ENCODE results near the gene GPR171. TPM values are rescaled to one million over a fixed set of nuclear protein-coding genes. Genes with fewer than 3 reads are reported as not detected.

GPR171 gene
- total RNA-seq, 4 donors from 2014 or later: 2.8 to 10.6 (median 4.7) TPM

DNA sequence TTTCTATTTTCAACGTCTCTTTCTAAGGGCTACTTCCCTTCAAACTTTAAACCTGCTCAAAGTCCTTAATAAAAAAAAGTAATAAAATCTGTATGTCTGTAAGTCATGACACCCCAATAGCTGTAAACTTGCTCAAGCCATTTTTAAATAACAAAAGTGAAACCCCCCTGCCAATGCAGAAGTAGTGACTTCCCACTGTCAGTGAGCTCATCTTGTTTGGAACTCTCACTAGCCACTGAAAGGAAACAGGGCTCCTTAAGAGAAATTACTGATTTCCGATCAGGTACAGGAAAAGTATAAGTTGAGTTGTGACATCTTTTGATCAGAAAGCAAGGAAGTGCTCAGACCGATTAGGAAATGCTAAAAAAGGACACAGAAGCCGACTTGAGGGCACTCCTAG lies 27.6 kb upstream of the GPR171 start:
- TF ChIP-seq, protein P1, sequence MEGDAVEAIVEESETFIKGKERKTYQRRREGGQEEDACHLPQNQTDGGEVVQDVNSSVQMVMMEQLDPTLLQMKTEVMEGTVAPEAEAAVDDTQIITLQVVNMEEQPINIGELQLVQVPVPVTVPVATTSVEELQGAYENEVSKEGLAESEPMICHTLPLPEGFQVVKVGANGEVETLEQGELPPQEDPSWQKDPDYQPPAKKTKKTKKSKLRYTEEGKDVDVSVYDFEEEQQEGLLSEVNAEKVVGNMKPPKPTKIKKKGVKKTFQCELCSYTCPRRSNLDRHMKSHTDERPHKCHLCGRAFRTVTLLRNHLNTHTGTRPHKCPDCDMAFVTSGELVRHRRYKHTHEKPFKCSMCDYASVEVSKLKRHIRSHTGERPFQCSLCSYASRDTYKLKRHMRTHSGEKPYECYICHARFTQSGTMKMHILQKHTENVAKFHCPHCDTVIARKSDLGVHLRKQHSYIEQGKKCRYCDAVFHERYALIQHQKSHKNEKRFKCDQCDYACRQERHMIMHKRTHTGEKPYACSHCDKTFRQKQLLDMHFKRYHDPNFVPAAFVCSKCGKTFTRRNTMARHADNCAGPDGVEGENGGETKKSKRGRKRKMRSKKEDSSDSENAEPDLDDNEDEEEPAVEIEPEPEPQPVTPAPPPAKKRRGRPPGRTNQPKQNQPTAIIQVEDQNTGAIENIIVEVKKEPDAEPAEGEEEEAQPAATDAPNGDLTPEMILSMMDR (IDR thresholded peaks at IDR 0.05): no peak
- no peak for DNase-seq (ENCODE audit: low spot score)
- ATAC-seq (ENCODE audit: low FRiP score): no peak

GRCh38 chr3:151228666-151229040 lies 25.6 kb upstream of the GPR171 start:
- no peak for DNase-seq (ENCODE audit: low spot score)
- no peak for ATAC-seq (ENCODE audit: low FRiP score)
- TF ChIP-seq, protein P1 (IDR thresholded peaks at IDR 0.05): no peak

DNA sequence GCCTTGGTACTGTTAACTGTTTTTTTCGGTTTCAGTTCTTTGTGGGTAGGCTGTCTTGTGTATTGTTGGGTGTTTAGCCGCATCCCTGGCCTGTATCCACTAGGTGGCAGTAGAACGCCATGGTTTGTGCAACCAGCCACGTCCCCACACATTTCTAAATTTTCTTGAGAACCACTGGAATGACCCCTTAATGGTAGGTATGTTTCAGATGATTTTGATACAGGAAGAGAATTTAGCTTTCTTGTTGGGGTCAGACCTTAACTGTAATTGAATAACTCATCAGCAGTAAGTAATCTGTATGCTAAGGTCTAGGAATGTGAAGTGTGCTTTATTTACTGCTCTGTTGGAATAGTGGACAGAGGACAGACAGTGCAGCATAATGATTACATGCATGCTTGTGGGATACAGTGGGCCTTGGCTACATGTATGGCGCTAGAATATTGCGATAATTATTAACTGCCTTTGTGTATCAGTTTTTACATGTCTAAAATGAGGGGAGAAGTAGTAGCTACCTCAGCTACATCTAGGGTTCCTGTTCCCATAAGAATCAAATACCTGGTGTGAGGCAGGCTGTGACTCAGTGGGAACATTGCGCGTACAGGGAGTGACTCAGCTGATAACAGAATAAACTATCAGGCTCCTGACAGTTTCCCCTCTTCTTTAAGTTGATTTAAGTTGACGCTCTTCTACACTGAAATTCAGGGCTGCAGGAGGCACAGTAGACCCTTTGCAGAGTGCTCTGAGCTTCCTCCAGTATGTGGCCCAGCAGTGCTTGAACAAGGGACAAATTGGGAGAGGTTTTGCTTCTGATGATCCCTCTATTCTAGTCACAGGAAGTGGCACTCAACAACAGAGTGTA lies 25.0 kb upstream of the GPR171 start:
- TF ChIP-seq, protein P1 (IDR thresholded peaks at IDR 0.05): peak in 2 of 3 donors; percentile 53 to 75
- DNase-seq (ENCODE audit: low spot score) (peak; percentile 69), ATAC-seq (ENCODE audit: low FRiP score) (peak; percentile 81)

DNA sequence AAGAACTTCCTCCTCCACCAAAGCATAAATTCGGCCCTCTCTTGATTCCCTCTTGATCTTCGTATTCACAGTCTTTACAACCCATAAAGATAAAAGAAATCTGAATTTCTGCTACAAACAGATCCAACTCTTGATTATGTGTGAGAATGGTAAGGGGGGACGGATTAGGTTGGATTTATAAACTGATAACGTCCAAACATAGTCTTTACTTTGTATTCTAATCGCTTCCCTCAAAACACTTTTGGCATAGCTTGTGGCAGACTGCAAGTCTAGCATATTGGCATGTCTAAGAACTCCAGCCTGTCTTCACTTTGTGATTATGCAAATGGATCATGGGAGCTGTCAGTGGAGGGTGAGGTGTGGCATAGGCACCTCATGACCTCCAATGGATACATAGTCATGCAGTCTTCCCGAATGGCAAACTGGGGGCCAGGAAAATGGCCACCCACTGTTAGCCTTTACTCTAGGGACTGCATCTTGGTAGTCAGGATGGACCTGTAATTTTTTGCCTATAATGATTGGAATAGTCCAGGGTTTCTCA lies 24.3 kb upstream of the GPR171 start:
- DNase-seq (ENCODE audit: low spot score) (no peak), ATAC-seq (ENCODE audit: low FRiP score) (peak; percentile 13)
- TF ChIP-seq, protein P1 (IDR thresholded peaks at IDR 0.05): no peak

GRCh38 chr3:151226825-151227224 lies 23.8 kb upstream of the GPR171 start:
- TF ChIP-seq, protein P1 (IDR thresholded peaks at IDR 0.05): no peak
- no peak for ATAC-seq (ENCODE audit: low FRiP score)
- DNase-seq (ENCODE audit: low spot score): no peak

DNA sequence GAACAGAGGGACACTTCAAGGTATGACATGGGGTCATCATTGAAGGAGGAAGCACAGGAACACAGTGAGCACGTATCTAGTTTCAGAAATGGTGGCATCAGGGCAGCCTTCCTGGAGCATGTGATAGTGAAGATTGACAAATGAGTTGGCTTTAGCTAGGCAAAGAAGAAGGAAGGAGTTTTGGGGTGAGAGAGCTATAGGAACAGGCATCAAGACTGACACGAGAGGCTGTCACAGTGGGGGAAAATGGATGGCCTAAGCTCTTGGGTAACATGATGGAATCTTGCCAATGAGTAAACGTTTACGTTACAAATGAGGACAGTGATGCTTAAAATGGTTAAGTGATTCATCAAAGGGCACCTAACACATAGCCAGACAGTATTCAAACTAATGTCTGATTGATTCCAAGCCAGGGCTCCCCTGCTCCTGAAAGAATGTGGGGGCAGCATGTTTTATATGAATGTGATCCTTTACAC lies 23.1 kb upstream of the GPR171 start:
- ATAC-seq (ENCODE audit: low FRiP score): peak; percentile 57
- DNase-seq (ENCODE audit: low spot score): no peak
- TF ChIP-seq, protein P1 (IDR thresholded peaks at IDR 0.05): no peak
